ENCODE data around the gene PAX7. TPM values are rescaled to one million over a fixed set of nuclear protein-coding genes. Genes with fewer than 3 reads are reported as not detected.
"Not testable (repeated sequence)": the region's sequence is repeated elsewhere in the genome, so short reads cannot be mapped to it uniquely, and the experiment has no call there.

Gene PAX7
- total RNA-seq, 1 donor from 2014 or later: not detected

- DNase-seq (ENCODE audit: extremely low read depth, low read depth, low spot score): no peak
These were observed 94.2 kb downstream of the PAX7 start for GRCh38 chr1:18724801-18725200.

GRCh38 chr1:18725231-18725895 is 94.7 kb downstream of the PAX7 start:
- DNase-seq (ENCODE audit: extremely low read depth, low read depth, low spot score): no peak

GRCh38 chr1:18726368-18726767 is 95.7 kb downstream of the PAX7 start:
- DNase-seq (ENCODE audit: extremely low read depth, low read depth, low spot score): no peak

- no peak for DNase-seq (ENCODE audit: extremely low read depth, low read depth, low spot score)
These were observed 97.3 kb downstream of the PAX7 start for GRCh38 chr1:18727956-18728355.

- no peak for DNase-seq (ENCODE audit: extremely low read depth, low read depth, low spot score)
These were observed 99.7 kb downstream of the PAX7 start for GRCh38 chr1:18730321-18730720.

GRCh38 chr1:18731148-18731547 is 100.5 kb downstream of the PAX7 start:
- DNase-seq (ENCODE audit: extremely low read depth, low read depth, low spot score): no peak

GRCh38 chr1:18731591-18732235 is 101.1 kb downstream of the PAX7 start:
- no peak for DNase-seq (ENCODE audit: extremely low read depth, low read depth, low spot score)

- no peak for DNase-seq (ENCODE audit: extremely low read depth, low read depth, low spot score)
These were observed 102.0 kb downstream of the PAX7 start for GRCh38 chr1:18732686-18733085.

GRCh38 chr1:18734001-18734400 is 103.4 kb downstream of the PAX7 start:
- no peak for DNase-seq (ENCODE audit: extremely low read depth, low read depth, low spot score)

GRCh38 chr1:18734461-18735223 is 104.0 kb downstream of the PAX7 start:
- DNase-seq (ENCODE audit: extremely low read depth, low read depth, low spot score): no peak

GRCh38 chr1:18735224-18735997 is 104.8 kb downstream of the PAX7 start:
- no peak for DNase-seq (ENCODE audit: extremely low read depth, low read depth, low spot score)

GRCh38 chr1:18736958-18737357 is 106.3 kb downstream of the PAX7 start:
- DNase-seq (ENCODE audit: extremely low read depth, low read depth, low spot score): no peak

GRCh38 chr1:18738126-18738525 is 107.5 kb downstream of the PAX7 start:
- no peak for DNase-seq (ENCODE audit: extremely low read depth, low read depth, low spot score)

- DNase-seq (ENCODE audit: extremely low read depth, low read depth, low spot score): no peak
These were observed 108.0 kb downstream of the PAX7 start for GRCh38 chr1:18738617-18739016.

- DNase-seq (ENCODE audit: extremely low read depth, low read depth, low spot score): no peak
These were observed 108.8 kb downstream of the PAX7 start for GRCh38 chr1:18739408-18739807.

GRCh38 chr1:18739897-18740296 is 109.3 kb downstream of the PAX7 start:
- no peak for DNase-seq (ENCODE audit: extremely low read depth, low read depth, low spot score)

- no peak for DNase-seq (ENCODE audit: extremely low read depth, low read depth, low spot score)
These were observed 110.0 kb downstream of the PAX7 start for GRCh38 chr1:18740617-18741016.

- no peak for DNase-seq (ENCODE audit: extremely low read depth, low read depth, low spot score)
These were observed 112.6 kb downstream of the PAX7 start for GRCh38 chr1:18743233-18743632.

GRCh38 chr1:18744381-18744780 is 113.7 kb downstream of the PAX7 start:
- not testable (repeated sequence) for DNase-seq (ENCODE audit: extremely low read depth, low read depth, low spot score)

GRCh38 chr1:18746981-18747380 is 116.3 kb downstream of the PAX7 start:
- DNase-seq (ENCODE audit: extremely low read depth, low read depth, low spot score): no peak

- DNase-seq (ENCODE audit: extremely low read depth, low read depth, low spot score): no peak
These were observed 117.0 kb downstream of the PAX7 start for GRCh38 chr1:18747671-18748070.
